GM19239 (cell line): ENCODE data around the gene LTO1.
A peak's percentile ranks its signal among the peaks of the same experiment; 100 is the strongest.

Source experiments
- DNase-seq: peaks from one replicate; pipeline ENCODE4 v3.0.0; 2011; ENCODE audit warnings: low spot score; ENCODE audit not compliant: insufficient read length
- FAIRE-seq: peaks from 2 replicates; lab custom pipeline; 2011; peaks lifted over from hg19 to GRCh38; lab: Jason Lieb, UNC

LTO1 gene, protein sequence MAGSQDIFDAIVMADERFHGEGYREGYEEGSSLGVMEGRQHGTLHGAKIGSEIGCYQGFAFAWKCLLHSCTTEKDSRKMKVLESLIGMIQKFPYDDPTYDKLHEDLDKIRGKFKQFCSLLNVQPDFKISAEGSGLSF

DNA sequence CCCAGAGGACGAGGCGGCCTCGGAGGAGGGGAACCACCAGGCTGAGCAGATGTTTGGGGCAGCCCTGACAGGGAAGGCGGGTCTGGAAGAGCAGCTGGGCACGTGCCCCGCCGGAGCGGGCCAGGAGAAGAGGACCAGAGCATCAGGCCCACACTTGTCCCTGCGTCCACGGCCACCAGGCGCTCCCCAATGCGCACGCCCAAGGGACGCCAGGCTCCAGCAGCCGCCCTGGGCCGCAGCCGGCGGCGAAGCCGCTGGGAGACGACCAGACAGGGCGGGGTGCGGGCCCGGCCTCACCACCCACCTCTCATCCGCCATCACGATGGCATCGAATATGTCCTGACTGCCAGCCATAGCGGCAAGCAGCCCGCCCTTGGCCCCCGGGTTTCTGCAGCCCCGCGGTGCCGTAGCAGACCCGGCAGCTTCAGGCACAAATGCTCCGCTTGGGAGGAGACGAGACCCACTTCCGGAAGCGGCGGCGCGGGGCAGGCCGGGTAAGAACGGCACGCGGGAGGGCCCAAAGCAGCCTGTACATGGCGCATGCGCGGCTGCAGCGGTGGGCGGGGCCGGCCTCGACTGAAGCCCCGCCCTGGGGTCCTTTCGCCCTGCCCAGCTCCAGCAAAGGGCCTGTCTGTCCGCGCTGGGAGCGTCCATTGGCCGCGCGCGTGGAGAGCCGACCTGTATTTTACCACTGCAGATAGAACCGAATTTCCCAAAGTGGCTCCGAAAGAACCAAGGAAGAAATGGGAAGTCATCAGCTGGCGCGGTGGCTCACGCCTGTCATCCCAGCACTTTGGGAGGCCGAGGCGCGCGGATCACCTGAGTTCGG, at the start of gene LTO1:
TSS of gene LTO1 (minus strand) at position 468 of the 829 bp plus-strand sequence. CDS start at position 354, 114 bp downstream.
- FAIRE-seq (peak; percentile 89), DNase-seq (peak; percentile 96)

DNA sequence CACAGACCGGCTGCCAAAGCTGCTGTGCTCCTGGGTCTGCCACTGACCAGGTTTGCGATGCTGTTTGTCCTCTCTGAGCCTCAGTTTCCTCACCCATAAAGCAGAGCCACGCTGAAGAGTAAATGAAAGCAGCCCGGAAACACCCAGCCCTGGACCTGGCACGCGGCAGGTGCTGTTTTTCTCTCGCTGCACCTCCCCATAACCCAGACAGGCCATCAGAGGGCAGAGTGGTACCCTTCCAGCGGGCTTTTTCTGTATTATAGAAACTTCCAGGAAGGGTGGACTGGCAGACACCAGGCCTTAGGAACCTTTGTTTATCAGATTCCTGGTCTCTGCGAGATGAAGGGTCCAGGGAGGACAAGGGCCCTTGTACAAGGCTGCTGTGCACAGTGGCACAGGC, 46.6 kb upstream of the LTO1 start:
- FAIRE-seq (no peak), DNase-seq (no peak)

DNA sequence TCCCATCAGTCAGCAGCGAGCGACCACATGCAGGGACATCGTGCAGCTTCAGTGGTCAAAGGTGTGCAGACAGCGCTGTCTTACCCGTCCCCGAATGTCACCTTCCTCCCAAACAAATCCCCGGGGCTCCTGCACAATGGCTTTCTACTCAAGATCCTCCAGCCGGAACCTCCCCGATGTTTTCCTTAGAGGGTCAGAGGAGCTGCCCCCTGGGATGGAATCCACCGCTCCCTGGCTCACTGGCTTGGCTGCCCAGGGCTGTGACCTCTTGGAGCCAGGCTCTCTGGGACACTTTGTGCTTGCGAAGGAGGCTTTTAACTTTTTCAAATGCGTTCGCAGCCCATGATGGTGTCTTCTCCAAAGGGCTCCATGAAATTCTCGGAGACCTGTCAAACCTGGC, 46.0 kb upstream of the LTO1 start:
- FAIRE-seq: no peak
- no peak for DNase-seq

DNA sequence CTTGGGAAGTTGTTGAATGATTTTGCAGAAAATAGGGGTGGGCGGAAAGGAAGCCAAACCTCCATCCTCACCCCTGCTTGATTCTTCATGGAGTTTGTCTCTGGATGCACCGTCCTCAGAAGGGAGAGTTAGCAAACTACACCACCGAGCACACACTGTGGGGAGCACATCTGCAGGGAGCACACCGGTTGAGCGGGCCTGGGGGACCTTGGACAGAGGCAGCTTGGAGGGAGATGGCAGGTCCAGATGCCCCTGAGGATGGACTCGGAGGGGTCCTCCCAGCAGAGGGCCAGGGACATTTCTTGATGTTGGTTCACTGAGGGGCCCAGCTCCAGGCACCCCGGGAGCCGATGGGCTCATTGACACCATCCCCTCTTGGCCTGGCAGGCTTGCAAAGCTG, 43.8 kb upstream of the LTO1 start:
- FAIRE-seq: no peak

DNA sequence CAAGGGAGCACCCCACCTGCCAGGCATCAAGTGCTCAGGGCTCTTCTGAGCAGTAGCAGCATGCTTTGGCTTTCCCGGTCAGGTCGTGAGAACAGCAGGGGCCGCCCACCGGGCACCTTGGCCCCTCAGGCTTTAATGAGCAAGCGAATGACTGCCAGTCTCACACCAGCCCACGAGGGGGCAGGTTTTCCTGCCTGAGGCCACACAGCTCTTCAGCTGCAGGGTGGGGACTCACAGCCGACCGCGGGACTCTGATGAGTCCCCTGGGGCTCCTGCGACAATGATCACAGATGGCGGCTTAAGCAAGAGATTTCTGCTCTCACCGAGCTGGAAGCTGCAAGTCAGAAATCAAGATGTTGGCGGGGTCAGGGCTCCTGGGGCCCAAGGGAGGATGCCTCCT, 43.0 kb upstream of the LTO1 start:
- DNase-seq (peak; percentile 55), FAIRE-seq (no peak)

More for the DNA sequence above, 43.8 kb upstream of the LTO1 start:
- DNase-seq: no peak

DNA sequence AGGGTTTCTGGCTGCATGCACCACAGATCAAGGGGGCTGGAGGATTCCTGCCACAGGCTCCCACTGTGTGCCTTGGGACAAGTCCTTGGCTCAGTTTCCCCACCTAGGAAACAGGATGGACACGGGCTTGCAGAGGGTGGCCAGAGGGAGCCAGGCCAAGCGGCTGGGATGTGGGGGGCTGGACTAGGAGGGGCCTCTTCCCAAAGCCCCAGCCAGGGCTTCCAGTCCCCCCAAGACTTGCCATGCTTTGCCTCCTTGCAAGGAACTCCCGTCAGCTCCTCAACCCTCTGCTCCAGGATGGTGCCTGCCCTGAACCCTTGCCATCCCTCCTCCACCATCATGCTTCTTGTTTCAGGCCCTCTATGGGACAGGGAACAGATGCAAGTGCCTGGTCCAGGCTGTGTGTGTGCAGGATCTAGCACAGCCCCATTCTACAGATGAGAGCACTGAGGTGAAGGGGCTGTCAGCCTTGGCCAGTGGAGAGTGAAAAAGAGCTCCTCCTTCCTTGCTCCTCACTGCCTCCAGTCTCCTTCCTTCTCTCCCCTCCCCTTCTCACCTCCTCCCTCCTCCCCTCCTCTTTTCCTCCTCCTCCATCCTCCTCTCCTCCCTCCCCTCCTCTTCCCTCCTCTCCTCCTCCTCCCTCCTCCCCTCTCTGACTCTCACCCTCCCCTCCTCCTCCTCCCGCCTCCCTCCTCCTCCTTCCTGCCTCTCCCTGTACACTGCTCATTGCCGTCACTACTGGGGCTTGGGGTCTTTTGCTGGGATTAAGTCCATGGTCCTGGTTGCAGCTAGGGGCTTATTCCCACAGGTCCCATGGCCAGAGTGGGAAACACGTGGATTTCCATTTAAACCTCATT, 42.0 kb upstream of the LTO1 start:
- no peak for FAIRE-seq
- no peak for DNase-seq

DNA sequence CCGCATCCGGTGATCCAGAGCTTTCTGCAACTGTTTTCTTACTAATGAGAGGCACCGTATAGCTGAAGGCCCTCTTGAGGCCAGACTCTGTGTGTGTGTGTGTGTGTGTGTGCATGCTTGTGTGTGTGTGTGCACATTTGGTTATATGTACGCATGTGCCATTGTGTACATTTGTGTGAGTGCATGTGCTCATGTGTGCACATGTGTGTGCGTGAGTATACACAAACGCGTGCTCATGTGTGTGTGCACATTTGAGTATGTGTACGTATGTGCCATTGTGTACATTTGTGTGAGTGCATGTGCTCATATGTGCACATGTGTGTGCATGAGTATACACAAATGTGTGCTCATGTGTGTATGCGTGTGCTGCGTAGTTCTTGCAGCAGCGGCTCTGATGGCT, 40.9 kb upstream of the LTO1 start:
- FAIRE-seq (no peak), DNase-seq (no peak)

DNA sequence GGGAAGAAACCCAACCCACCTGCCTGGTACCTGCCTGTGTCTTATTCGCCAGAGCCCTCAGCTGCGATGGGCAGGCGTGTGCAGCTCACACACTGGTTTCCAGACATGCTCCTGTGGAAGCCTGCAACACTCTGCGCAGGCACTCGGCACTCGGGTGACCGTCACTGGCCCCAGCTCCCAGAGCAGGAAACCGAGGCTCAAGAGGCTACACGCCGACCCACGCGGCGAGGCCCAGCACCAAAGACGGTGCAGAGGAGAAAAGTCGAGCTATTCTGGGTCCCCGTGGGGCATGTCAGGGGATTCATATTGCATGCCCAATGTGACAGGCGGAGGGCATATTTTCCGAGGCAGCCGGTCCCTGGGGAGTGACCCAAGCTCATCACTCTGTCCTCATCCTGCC, 40.3 kb upstream of the LTO1 start:
- DNase-seq: no peak
- no peak for FAIRE-seq

DNA sequence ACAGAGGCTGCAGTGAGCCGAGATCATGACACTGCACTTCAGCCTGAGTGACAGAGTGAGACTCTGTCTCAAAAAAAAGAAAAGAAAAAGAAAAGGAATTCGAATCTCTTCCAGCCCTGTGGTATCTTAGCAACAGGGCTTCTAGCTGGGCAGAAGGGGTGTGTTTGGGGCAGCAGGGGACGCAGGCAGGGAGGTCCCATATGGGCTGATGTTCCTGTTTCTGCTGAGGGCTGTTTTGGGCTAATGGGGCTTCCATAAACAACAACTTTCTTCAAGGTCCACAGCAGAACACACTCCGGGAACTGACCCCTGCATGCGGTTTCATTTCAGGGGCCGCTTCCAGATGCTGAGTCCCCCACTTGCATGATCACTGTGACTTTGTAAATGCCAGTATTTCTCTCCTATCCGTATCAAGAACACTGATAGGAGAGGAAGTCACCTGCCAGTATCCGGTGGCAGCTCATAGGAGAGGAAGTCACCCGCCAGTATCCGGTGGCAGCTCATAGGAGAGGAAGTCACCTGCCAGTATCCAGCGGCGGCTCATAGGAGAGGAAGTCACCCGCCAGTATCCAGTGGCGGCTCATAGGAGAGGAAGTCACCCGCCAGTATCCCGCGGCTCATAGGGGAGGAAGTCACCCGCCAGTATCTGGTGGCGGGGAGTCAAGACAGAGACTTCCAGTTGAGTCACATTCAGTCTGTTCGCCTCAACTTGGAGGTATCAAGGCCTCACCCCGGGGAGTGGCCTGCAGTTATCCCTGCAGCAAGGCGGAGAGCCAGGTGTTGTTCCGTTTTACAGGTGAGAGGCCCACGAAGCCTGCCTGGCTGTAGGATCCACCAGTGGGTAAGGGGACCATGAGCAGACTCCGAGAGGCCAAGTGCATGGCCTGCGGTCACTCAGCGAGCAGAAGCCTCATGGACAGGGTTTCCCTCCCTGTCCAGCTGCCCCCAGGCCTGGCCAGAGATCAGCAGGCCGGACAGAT, 37.0 kb upstream of the LTO1 start:
- DNase-seq: no peak
- no peak for FAIRE-seq

DNA sequence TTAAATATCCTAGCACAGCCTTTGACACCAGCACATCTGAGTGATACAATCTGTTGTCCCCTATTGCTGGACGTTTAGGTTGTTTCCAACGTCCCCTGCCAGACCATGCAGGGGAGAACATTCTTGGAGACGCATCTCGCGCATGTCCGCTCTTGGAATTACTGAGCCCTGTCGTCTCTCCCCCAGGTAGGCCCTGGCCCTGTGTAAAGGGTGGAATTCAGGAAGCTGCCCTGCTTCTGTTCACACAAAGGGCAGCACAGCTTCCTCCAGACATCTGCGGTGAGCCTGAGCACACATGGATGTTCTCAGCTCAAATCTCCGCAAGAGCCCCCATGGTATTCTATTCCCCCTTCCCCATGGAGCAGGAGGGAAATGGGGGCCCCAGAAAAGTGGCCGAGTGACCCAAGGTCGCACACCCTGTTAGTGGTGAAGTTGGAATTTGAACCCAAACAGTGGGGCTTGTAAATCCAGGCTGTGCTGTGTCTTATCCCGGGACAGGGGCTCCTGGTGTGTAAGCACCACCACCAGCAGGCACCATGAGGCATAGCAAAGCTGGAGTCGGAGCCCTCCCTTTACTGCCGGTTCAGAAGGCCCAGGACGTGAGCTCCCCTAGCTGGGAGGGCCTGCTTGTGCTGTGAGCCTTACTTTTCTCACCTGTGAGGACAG, 33.7 kb upstream of the LTO1 start:
- no peak for DNase-seq
- FAIRE-seq: no peak

DNA sequence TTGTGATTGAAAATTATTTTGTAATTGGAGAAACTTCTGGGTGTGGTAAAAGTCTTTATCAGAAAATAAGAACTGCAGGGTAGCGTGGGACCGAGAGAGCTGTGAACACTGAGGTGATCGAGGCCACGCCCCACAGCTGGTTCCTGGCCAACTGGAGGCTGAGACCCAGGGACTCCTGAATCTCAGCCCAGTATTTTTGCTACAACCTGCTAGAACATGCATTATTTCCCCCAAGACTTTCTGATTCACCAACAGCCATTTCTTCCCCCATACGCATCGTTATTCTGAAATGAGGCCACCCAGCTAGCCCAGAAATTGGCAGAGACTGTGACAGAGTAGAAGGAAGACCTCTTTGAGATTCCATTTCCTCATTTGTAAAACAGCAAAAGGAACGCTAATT, 32.0 kb upstream of the LTO1 start:
- FAIRE-seq: no peak
- DNase-seq: no peak

DNA sequence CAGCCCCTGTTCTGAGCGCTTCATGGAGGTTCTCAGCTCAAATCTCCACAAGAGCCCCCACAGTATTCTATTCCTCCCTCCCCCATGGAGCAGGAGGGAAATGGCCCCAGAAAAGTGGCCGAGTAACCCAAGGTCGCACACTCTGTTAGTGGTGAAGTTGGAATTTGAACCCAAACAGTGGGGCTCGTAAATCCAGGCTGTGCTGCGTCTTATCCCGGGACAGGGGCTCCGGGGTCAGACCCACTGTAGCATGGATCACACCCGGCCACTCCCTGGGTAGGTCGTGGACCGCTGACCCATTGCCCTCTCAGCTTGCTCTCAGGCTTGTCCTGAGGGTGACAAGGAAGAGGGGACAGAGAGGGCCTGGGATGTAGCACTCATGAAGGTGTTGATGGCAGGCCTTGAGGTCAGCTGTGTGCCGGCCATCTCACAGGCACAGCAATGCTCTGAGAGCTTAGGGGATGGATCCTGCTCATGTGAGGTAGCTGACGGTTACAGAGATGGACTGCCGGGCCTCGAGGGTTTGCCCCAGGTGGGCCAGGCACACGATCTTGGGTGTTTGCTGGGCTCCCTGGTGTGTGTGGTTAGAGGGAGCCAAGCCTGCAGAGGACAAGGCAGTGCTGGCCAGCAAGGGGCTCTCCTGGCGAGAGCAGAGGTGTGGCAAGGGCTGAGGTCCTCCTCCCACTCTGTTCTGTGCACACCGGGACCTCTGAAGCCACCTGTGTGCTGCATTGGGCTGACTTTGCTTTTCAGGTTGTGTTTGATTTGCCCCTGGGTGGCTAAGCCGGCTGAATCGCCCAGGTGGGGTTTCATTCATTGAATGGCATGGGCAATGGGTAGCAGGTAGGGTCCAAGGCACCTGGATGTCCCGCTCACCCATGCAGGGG, 31.0 kb upstream of the LTO1 start:
- FAIRE-seq (no peak), DNase-seq (no peak)

DNA sequence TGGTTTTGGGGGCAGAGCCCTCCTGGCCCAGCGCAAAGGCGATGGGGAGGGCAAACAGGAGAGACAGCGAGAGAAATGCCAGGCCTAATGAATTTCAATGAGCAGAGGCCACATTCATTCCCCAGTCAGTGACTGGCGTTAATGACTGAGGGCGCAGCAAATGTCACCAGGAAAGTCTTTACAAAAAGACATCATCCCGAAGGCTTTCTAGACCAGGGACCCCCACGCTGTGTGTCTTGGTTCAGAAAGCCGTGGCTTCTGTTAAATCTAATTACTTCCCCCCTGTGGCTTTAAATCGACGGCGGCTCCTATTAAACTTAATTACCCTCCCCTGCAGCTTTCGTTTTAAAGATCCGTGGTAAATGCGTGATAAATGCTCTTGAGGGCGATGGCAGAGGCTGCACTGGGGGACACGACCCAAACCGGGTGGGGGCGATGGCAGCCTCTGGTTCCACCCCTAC, 30.2 kb upstream of the LTO1 start:
- no peak for DNase-seq

DNA sequence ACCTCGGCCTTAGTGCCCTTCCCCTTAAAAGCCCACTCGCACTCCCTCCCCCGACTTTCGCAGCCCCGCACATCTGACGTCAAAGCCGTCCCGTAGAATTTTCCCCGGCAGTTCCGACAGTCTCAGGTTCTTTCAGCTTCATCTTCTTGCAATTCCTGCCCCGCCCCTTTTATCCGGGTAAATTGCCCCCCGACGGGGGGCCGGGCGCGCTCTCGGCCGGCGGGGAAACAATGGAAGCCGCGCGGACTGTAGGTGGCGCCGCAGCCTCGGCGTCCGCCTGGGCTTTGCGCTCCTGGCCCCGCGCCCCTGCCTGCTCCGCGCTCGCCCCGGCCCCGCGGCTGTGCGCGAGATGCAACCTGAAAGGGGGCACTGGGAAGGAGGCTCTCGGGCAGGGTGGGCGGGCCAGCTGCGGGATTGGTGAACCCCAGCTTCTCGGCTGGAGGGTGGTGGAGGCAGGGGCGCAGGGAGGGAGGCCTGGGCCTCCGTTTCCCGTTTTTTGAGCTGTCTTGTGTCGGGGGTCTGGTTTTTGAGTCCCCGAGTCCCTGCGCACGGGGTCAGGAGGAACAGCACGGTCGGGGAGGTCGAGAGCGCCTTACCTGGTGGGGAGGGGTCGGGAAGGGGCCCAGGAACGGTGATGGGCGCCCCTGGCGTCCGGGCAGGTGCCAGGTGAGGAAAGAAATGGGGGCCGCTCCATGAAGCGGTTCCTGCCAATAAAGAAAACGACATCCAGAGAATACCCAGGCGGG, 29.5 kb upstream of the LTO1 start:
- FAIRE-seq: no peak

More for the DNA sequence above, 30.2 kb upstream of the LTO1 start:
- FAIRE-seq: no peak

DNA sequence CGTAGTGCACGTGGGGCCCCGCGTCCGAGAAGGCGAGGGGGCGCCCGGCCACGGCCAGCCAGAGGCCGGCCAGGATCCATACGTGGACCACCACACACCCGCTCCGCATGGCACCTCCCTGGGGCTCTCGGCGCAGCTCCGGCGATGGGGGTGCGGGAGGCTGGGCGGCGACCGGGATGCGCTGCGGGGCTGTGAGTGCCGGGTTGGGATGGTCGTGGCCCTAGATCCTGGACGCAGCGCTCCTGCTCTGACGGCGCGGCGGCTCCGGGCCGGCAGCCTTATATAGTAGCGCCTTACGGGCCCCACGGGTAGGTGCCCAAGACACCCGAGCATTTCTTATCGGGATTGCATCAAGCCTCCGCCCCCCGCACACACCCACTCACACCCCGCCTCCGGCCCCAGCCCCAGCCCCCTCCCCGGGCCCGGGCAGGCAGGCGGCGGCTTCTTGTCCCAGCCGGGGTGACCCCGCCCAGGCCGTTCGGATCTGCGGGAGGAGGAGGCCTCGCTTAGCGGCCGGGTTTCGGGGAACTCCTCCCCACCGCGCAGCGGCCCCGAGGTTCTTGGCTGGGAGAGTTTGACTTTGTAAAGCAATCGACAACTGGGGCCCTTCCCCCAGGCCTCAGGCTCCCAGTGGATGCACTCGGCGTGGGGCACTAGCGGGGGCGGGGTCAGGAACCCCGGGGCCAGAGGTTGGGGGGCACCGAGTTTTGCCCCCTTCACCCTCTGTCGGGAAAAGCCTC, 28.8 kb upstream of the LTO1 start, which contains the start of gene FGF19:
TSS of gene FGF19 (minus strand) at position 255 of the 740 bp plus-strand sequence. CDS start at position 109, 146 bp downstream.
- DNase-seq: no peak
- no peak for FAIRE-seq

More for the DNA sequence above, 29.5 kb upstream of the LTO1 start:
- DNase-seq: no peak

DNA sequence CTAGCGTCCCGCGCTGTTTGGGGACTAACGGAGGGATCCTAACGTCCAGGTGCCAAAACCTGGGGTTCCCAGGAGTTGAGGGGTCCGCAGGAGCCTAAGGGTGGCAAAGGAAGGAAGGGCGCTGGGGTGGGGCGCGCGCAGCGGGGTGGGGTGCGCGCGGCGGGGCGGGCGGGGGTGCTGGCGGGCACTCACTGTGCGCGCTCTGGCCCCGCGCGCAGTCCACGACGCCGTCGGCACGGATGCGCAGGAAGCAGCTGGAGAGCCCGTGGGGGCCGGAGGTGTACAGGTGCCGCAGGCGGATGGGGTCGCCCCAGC, 28.3 kb upstream of the LTO1 start:
- no peak for FAIRE-seq
- no peak for DNase-seq
